HepG2 (cell line): ENCODE results near the gene UNC93A. TPM values are rescaled to one million over a fixed set of nuclear protein-coding genes. Genes with fewer than 3 reads are reported as not detected.

Source experiments
- ATRX ChIP-seq: sonication (generic); formaldehyde crosslinking; IDR thresholded peaks from 2 replicates; pipeline ENCODE4 v1.4.0; 2020; ENCODE audit warnings: missing genetic modification reagents, borderline replicate concordance
- CHD2 ChIP-seq: IDR thresholded peaks from 2 replicates; pipeline ENCODE4 v1.6.1; 2011; ENCODE audit warnings: low read depth, low read length, improper control_type of control experiment
- GFI1 ChIP-seq: sonication (generic); formaldehyde crosslinking; IDR thresholded peaks from 2 replicates; pipeline ENCODE4 v1.5.0; 2020; ENCODE audit warnings: missing genetic modification reagents, mild to moderate bottlenecking, borderline replicate concordance
- KLF11 ChIP-seq: IDR thresholded peaks from 2 replicates; pipeline ENCODE4 v1.6.1; 2016; ENCODE audit warnings: missing compliant biosample characterization
- ZMYM3 ChIP-seq: sonication (generic); formaldehyde crosslinking; IDR thresholded peaks from 2 replicates; pipeline ENCODE4 v1.5.1; 2020; ENCODE audit warnings: mild to moderate bottlenecking, missing genetic modification reagents
- ZNF207 ChIP-seq: fragments of 450-650 bp; IDR thresholded peaks from 2 replicates; pipeline ENCODE4 v1.6.1; 2016; ENCODE audit warnings: antibody characterized with exemption, borderline replicate concordance
- ZNF263 ChIP-seq: sonication (generic); formaldehyde crosslinking; IDR thresholded peaks from 2 replicates; pipeline ENCODE4 v1.4.0; 2020; ENCODE audit warnings: missing genetic modification reagents
- ZNF451 ChIP-seq: sonication (generic); formaldehyde crosslinking; IDR thresholded peaks from 2 replicates; pipeline ENCODE4 v1.5.0; 2020; ENCODE audit warnings: mild to moderate bottlenecking, missing genetic modification reagents
- ZNF530 ChIP-seq: sonication (generic); formaldehyde crosslinking; IDR thresholded peaks from 2 replicates; pipeline ENCODE4 v1.5.0; 2020; ENCODE audit warnings: low read depth, mild to moderate bottlenecking, missing genetic modification reagents
- ZNF629 ChIP-seq: sonication (generic); formaldehyde crosslinking; conservative IDR thresholded peaks from 2 replicates; pipeline ENCODE4 v1.5.0; 2020; ENCODE audit warnings: missing genetic modification reagents
- polyA plus RNA-seq, 8 experiments: library from polyadenylated mRNA; depleted of rRNA in 3 of 8; stranded (reverse) in 7 of 8; unstranded in 1 of 8; fragments of >200 nt; fragmentation: Illumina TruSeq in 4 of 8; extraction: Trizol in 4 of 8; gene quantifications; 2 replicates each; pipeline versions ENCODE4 v1.2.1 to v1.2.3, GENCODE V29; 2011 to 2016; ENCODE audit warnings: low read depth in 4 of 8, missing spikeins in 1 of 8, mixed read lengths in 1 of 8; ENCODE audit not compliant: insufficient read depth in 1 of 8
- total RNA-seq, 5 experiments: library from RNA; depleted of rRNA; stranded (reverse); fragments of >200 nt; fragmentation: Illumina TruSeq; extraction: Trizol; gene quantifications; 2 replicates each; pipeline ENCODE4 v1.2.3, GENCODE V29; 2016; ENCODE audit warnings: low read depth in 1 of 5
- TF ChIP-seq, protein P1 (sequence below): sonication (generic); formaldehyde crosslinking; IDR thresholded peaks from 2 replicates; pipeline ENCODE4 v1.4.0; 2020; ENCODE audit warnings: missing genetic modification reagents, borderline replicate concordance
- TF ChIP-seq, protein P2 (sequence below): sonication (generic); formaldehyde crosslinking; IDR thresholded peaks from 2 replicates; pipeline ENCODE4 v1.4.0; 2020; ENCODE audit warnings: missing genetic modification reagents
- TF ChIP-seq, protein P3 (sequence below): sonication (generic); formaldehyde crosslinking; IDR thresholded peaks from 2 replicates; pipeline ENCODE4 v1.4.0; 2020; ENCODE audit warnings: mild to moderate bottlenecking, missing genetic modification reagents, borderline replicate concordance
- TF ChIP-seq, protein P4 (sequence below): sonication (generic); formaldehyde crosslinking; IDR thresholded peaks from 2 replicates; pipeline ENCODE4 v1.5.0; 2020; ENCODE audit warnings: missing genetic modification reagents, mild to moderate bottlenecking, borderline replicate concordance
- TF ChIP-seq, protein P5 (sequence below): sonication (generic); formaldehyde crosslinking; IDR thresholded peaks from 2 replicates; pipeline ENCODE4 v1.4.0; 2020; ENCODE audit warnings: mild to moderate bottlenecking, missing genetic modification reagents

UNC93A gene
- total and polyA plus RNA-seq, 2 of the 13 experiments (the other 11 are each of a cell fraction or from before 2014, with no cell fraction given) = 11.0 to 42.7 TPM

DNA sequence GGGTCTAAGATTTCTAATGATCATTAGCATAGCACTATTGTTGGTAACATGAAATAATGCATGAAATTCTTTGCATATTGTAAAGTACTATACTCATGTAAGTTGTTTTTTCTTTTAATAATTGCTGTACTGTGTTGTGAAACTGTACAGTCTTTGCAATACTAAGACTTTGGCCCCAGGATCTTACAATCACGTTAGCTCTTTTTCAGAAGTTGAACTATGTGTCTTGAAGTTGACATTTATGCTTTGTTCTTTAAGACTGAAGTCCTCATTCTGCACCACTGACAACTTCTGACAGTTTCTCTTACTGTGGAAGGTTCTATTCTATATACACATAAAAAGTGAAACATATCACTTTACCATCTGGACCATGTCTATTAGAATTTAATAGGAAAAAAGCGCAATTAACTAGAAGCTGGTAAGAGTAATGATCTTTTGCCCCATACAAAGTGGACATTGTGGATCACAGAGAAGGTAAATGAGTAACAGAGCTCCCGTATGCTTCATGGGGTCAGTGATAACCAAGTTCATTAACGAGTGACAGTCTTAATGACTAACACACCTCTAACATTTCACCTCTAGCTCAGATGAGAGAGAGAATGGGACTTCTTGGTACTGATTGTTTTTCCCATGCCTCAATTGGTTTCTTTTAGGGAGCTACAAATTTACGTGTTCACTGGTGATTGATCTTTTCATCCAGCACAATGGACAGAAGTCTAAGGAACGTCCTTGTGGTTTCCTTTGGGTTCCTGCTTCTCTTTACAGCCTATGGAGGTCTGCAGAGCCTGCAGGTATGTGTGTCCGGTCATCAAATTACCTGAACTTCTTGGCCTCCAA, at the start of gene UNC93A (continued):
- TF ChIP-seq, protein P1, sequence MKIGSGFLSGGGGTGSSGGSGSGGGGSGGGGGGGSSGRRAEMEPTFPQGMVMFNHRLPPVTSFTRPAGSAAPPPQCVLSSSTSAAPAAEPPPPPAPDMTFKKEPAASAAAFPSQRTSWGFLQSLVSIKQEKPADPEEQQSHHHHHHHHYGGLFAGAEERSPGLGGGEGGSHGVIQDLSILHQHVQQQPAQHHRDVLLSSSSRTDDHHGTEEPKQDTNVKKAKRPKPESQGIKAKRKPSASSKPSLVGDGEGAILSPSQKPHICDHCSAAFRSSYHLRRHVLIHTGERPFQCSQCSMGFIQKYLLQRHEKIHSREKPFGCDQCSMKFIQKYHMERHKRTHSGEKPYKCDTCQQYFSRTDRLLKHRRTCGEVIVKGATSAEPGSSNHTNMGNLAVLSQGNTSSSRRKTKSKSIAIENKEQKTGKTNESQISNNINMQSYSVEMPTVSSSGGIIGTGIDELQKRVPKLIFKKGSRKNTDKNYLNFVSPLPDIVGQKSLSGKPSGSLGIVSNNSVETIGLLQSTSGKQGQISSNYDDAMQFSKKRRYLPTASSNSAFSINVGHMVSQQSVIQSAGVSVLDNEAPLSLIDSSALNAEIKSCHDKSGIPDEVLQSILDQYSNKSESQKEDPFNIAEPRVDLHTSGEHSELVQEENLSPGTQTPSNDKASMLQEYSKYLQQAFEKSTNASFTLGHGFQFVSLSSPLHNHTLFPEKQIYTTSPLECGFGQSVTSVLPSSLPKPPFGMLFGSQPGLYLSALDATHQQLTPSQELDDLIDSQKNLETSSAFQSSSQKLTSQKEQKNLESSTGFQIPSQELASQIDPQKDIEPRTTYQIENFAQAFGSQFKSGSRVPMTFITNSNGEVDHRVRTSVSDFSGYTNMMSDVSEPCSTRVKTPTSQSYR (CRISPR knock-in tag) = 0 out of 2 replicates have a peak, but pooled peaks have one; percentile 1
- TF ChIP-seq CHD2 (no peak), ZNF451 (no peak), ZNF263 (no peak), ZNF629 (CRISPR knock-in tag) (no peak), ZNF207 (no peak), ZMYM3 (CRISPR knock-in tag) (no peak), ZNF530 (no peak), GFI1 (CRISPR knock-in tag) (no peak), KLF11 (CRISPR knock-in tag) (no peak), ATRX (CRISPR knock-in tag) (no peak)
- TF ChIP-seq, protein P2, sequence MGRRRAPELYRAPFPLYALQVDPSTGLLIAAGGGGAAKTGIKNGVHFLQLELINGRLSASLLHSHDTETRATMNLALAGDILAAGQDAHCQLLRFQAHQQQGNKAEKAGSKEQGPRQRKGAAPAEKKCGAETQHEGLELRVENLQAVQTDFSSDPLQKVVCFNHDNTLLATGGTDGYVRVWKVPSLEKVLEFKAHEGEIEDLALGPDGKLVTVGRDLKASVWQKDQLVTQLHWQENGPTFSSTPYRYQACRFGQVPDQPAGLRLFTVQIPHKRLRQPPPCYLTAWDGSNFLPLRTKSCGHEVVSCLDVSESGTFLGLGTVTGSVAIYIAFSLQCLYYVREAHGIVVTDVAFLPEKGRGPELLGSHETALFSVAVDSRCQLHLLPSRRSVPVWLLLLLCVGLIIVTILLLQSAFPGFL (CRISPR knock-in tag) = no peak
- TF ChIP-seq, protein P3, sequence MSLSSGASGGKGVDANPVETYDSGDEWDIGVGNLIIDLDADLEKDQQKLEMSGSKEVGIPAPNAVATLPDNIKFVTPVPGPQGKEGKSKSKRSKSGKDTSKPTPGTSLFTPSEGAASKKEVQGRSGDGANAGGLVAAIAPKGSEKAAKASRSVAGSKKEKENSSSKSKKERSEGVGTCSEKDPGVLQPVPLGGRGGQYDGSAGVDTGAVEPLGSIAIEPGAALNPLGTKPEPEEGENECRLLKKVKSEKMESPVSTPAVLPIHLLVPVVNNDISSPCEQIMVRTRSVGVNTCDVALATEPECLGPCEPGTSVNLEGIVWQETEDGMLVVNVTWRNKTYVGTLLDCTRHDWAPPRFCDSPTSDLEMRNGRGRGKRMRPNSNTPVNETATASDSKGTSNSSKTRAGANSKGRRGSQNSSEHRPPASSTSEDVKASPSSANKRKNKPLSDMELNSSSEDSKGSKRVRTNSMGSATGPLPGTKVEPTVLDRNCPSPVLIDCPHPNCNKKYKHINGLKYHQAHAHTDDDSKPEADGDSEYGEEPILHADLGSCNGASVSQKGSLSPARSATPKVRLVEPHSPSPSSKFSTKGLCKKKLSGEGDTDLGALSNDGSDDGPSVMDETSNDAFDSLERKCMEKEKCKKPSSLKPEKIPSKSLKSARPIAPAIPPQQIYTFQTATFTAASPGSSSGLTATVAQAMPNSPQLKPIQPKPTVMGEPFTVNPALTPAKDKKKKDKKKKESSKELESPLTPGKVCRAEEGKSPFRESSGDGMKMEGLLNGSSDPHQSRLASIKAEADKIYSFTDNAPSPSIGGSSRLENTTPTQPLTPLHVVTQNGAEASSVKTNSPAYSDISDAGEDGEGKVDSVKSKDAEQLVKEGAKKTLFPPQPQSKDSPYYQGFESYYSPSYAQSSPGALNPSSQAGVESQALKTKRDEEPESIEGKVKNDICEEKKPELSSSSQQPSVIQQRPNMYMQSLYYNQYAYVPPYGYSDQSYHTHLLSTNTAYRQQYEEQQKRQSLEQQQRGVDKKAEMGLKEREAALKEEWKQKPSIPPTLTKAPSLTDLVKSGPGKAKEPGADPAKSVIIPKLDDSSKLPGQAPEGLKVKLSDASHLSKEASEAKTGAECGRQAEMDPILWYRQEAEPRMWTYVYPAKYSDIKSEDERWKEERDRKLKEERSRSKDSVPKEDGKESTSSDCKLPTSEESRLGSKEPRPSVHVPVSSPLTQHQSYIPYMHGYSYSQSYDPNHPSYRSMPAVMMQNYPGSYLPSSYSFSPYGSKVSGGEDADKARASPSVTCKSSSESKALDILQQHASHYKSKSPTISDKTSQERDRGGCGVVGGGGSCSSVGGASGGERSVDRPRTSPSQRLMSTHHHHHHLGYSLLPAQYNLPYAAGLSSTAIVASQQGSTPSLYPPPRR (CRISPR knock-in tag) = peak; percentile 37; the same call in 1 of the 2 replicates
- TF ChIP-seq, protein P4, sequence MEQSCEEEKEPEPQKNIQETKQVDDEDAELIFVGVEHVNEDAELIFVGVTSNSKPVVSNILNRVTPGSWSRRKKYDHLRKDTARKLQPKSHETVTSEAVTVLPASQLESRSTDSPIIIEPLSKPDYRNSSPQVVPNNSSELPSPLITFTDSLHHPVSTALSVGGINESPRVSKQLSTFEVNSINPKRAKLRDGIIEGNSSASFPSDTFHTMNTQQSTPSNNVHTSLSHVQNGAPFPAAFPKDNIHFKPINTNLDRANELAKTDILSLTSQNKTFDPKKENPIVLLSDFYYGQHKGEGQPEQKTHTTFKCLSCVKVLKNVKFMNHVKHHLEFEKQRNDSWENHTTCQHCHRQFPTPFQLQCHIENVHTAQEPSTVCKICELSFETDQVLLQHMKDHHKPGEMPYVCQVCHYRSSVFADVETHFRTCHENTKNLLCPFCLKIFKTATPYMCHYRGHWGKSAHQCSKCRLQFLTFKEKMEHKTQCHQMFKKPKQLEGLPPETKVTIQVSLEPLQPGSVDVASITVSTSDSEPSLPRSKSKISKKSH (CRISPR knock-in tag) = no peak
- TF ChIP-seq, protein P5, sequence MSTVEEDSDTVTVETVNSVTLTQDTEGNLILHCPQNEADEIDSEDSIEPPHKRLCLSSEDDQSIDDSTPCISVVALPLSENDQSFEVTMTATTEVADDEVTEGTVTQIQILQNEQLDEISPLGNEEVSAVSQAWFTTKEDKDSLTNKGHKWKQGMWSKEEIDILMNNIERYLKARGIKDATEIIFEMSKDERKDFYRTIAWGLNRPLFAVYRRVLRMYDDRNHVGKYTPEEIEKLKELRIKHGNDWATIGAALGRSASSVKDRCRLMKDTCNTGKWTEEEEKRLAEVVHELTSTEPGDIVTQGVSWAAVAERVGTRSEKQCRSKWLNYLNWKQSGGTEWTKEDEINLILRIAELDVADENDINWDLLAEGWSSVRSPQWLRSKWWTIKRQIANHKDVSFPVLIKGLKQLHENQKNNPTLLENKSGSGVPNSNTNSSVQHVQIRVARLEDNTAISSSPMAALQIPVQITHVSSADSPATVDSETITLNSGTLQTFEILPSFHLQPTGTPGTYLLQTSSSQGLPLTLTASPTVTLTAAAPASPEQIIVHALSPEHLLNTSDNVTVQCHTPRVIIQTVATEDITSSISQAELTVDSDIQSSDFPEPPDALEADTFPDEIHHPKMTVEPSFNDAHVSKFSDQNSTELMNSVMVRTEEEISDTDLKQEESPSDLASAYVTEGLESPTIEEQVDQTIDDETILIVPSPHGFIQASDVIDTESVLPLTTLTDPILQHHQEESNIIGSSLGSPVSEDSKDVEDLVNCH (CRISPR knock-in tag) = 0 out of 2 replicates have a peak, but pooled peaks have one; percentile 11
